Ishikawa (cell line): ENCODE measurements around the gene ATP1A2.

Experiments used
- MAX ChIP-seq: IDR thresholded peaks from 2 replicates; pipeline ENCODE4 v1.6.1; 2012
- NFIC ChIP-seq: IDR thresholded peaks from 2 replicates; pipeline ENCODE4 v1.6.1; 2012
- RAD21 ChIP-seq: IDR thresholded peaks from 2 replicates; pipeline ENCODE4 v1.6.1; 2012; ENCODE audit warnings: low read depth

- no peak for TF ChIP-seq MAX
- no peak for TF ChIP-seq NFIC
- peak; percentile 23; the same call in 1 of the 2 replicates for TF ChIP-seq RAD21
Observed at GRCh38 chr1:160083968-160084770, 31.4 kb upstream of the ATP1A2 start.
